ENCODE measurements around the gene LARGE1. TPM values are rescaled to one million over a fixed set of nuclear protein-coding genes. Genes with fewer than 3 reads are reported as not detected.

The LARGE1 gene
- total and polyA plus RNA-seq, 9 of the 15 experiments (the other 6 are each of a cell fraction or from before 2014, with no cell fraction given), result 0.01 to 0.66 (median 0.14) TPM; not detected in 2

DNA sequence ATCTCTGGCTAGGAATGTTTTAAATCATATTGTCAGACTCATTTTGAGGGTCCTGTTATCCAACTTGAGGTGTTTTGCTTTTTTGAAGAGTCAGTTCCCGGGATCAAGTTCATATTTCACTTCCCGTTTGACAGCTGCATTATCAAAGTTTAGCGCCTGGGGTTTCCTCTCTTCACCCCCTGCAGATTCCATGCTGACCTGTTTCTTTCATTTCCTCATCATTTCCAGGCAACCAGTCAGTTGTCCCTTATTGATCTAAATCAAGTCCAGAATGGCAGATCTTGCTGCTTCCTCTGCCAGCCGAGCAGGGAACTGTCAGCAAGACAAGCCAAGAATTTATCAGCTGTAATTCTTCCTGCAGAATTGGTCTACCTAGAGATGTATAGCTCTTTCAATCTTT is 664.5 kb downstream of the LARGE1 start:
- Histone ChIP-seq H2AFZ (ENCODE audit: low read depth, low read length) (no peak overlapping the region), H3K9ac (ENCODE audit: insufficient read depth in 1 of 2, low read depth in 2 of 2, low read length in 2 of 2) (no peak overlapping the region), H3K4me3 (no peak overlapping the region), H3K36me3 (ENCODE audit: control insufficient read depth, insufficient read depth, low read length) (no peaks in the 10 kb centered on the region), H3K4me1 (replicated peaks in 1 of 2; ENCODE audit: control insufficient read depth in 2 of 2, insufficient read depth in 2 of 2, low read length in 2 of 2) (no peaks in the 10 kb centered on the region), H3K27me3 (ENCODE audit: control insufficient read depth in 2 of 2, insufficient read depth in 2 of 2, low read length in 2 of 2) (no peaks in the 10 kb centered on the region), H3K9me1 (ENCODE audit: control insufficient read depth, insufficient read depth, low read length) (no peaks in the 10 kb centered on the region), H3K27ac (ENCODE audit: extremely low read depth, low read depth, low read length) (no peak overlapping the region), H4K20me1 (replicated peaks; ENCODE audit: control insufficient read depth, insufficient read depth, low read length) (no peaks in the 10 kb centered on the region), H3K79me2 (ENCODE audit: control insufficient read depth, insufficient read depth, low read length) (no peaks in the 10 kb centered on the region), H3K9me3 (replicated peaks; ENCODE audit: control insufficient read depth, insufficient read depth, low read depth, low read length) (no peaks in the 10 kb centered on the region), H3K4me2 (ENCODE audit: insufficient read depth, low read length) (no peak overlapping the region)
- FAIRE-seq (no peak), ATAC-seq (no peak), DNase-seq (ENCODE audit: extremely low read depth in 1 of 4, low spot score in 3 of 4) (no peak)
- intact Hi-C loops (cut with micrococcal nuclease), result no loop called here
- in situ Hi-C loops (cut with MboI), result no loop called here
- 0% methylated on average over 4 of the region's 4 CpGs for WGBS (ENCODE audit: insufficient coverage, low coverage, missing lambda C conversion rate)
- ChIA-PET CTCF (ENCODE audit: low intra/inter-chr PET ratio) (no interaction called here), POLR2A (no interaction called here)
- TF ChIP-seq, protein P1, sequence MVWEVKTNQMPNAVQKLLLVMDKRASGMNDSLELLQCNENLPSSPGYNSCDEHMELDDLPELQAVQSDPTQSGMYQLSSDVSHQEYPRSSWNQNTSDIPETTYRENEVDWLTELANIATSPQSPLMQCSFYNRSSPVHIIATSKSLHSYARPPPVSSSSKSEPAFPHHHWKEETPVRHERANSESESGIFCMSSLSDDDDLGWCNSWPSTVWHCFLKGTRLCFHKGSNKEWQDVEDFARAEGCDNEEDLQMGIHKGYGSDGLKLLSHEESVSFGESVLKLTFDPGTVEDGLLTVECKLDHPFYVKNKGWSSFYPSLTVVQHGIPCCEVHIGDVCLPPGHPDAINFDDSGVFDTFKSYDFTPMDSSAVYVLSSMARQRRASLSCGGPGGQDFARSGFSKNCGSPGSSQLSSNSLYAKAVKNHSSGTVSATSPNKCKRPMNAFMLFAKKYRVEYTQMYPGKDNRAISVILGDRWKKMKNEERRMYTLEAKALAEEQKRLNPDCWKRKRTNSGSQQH (CRISPR knock-in tag; IDR thresholded peaks at IDR 0.05), result no peak
- no TSS peak for BruUV-seq (replicated peaks)

DNA sequence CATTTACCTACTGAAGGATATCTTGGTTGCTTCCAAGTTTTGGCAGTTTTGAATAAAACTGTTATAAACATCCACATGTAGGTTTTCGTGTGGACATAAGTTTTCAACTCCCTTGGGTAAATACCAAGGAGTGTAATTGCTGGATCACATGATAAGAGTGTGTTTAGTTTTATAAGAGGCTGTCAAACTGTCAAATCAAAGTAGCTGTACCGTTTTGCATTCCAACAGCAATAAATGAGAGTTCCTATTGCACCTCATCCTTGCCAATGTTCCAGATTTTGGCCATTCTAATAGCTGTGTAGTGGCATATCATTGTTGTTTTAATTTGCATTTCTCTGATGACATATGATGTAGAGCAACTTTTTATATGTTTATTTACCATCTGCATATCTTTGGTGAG is 671.3 kb downstream of the LARGE1 start:
- Histone ChIP-seq H3K36me3 (ENCODE audit: control insufficient read depth, insufficient read depth, low read length) (no peaks in the 10 kb centered on the region), H3K9me3 (replicated peaks; ENCODE audit: control insufficient read depth, insufficient read depth, low read depth, low read length) (no peaks in the 10 kb centered on the region), H3K27me3 (ENCODE audit: control insufficient read depth in 2 of 2, insufficient read depth in 2 of 2, low read length in 2 of 2) (no peaks in the 10 kb centered on the region), H3K9me1 (ENCODE audit: control insufficient read depth, insufficient read depth, low read length) (no peaks in the 10 kb centered on the region), H3K27ac (ENCODE audit: extremely low read depth, low read depth, low read length) (no peak overlapping the region), H3K4me3 (no peak overlapping the region), H4K20me1 (replicated peaks; ENCODE audit: control insufficient read depth, insufficient read depth, low read length) (no peaks in the 10 kb centered on the region), H3K9ac (ENCODE audit: insufficient read depth in 1 of 2, low read depth in 2 of 2, low read length in 2 of 2) (no peak overlapping the region), H3K79me2 (ENCODE audit: control insufficient read depth, insufficient read depth, low read length) (no peaks in the 10 kb centered on the region), H2AFZ (ENCODE audit: low read depth, low read length) (no peak overlapping the region), H3K4me1 (replicated peaks in 1 of 2; ENCODE audit: control insufficient read depth in 2 of 2, insufficient read depth in 2 of 2, low read length in 2 of 2) (no peaks in the 10 kb centered on the region), H3K4me2 (ENCODE audit: insufficient read depth, low read length) (no peak overlapping the region)
- ATAC-seq (no peak), FAIRE-seq (no peak), DNase-seq (ENCODE audit: extremely low read depth in 1 of 4, low spot score in 3 of 4) (no peak)
- in situ Hi-C loops (cut with MboI) (no loop called here), intact Hi-C loops (cut with micrococcal nuclease) (no loop called here)
- no TSS peak for BruUV-seq (replicated peaks)
- CTCF ChIA-PET (ENCODE audit: low intra/inter-chr PET ratio), result no interaction called here
- POLR2A ChIA-PET, result no interaction called here
- 0% methylated on average over 2 of the region's 2 CpGs for WGBS (ENCODE audit: insufficient coverage, low coverage, missing lambda C conversion rate)
- no peak for TF ChIP-seq SIRT6 (IDR thresholded peaks at IDR 0.05; ENCODE audit: low read depth, low read length)
- no peak for TF ChIP-seq MCM5 (IDR thresholded peaks at IDR 0.05; ENCODE audit: low read depth)
- TF ChIP-seq, protein P2, sequence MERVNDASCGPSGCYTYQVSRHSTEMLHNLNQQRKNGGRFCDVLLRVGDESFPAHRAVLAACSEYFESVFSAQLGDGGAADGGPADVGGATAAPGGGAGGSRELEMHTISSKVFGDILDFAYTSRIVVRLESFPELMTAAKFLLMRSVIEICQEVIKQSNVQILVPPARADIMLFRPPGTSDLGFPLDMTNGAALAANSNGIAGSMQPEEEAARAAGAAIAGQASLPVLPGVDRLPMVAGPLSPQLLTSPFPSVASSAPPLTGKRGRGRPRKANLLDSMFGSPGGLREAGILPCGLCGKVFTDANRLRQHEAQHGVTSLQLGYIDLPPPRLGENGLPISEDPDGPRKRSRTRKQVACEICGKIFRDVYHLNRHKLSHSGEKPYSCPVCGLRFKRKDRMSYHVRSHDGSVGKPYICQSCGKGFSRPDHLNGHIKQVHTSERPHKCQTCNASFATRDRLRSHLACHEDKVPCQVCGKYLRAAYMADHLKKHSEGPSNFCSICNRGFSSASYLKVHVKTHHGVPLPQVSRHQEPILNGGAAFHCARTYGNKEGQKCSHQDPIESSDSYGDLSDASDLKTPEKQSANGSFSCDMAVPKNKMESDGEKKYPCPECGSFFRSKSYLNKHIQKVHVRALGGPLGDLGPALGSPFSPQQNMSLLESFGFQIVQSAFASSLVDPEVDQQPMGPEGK (CRISPR knock-in tag; IDR thresholded peaks at IDR 0.05; ENCODE audit: borderline replicate concordance), result no peak
- no peak for TF ChIP-seq RBM14 (IDR thresholded peaks at IDR 0.05; ENCODE audit: borderline replicate concordance, insufficient read depth, low read depth, low read length)
- no peak for TF ChIP-seq NR3C1 (CRISPR knock-in tag; IDR thresholded peaks at IDR 0.05)
- no peak for TF ChIP-seq NUFIP1 (IDR thresholded peaks at IDR 0.05; ENCODE audit: partially characterized antibody)
- no peak for TF ChIP-seq HDAC2 (IDR thresholded peaks at IDR 0.05)
- TF ChIP-seq, protein P3, sequence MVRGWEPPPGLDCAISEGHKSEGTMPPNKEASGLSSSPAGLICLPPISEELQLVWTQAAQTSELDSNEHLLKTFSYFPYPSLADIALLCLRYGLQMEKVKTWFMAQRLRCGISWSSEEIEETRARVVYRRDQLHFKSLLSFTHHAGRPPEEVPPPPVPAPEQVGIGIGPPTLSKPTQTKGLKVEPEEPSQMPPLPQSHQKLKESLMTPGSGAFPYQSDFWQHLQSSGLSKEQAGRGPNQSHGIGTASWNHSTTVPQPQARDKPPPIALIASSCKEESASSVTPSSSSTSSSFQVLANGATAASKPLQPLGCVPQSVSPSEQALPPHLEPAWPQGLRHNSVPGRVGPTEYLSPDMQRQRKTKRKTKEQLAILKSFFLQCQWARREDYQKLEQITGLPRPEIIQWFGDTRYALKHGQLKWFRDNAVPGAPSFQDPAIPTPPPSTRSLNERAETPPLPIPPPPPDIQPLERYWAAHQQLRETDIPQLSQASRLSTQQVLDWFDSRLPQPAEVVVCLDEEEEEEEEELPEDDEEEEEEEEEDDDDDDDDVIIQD (CRISPR knock-in tag; IDR thresholded peaks at IDR 0.05), result no peak
- TF ChIP-seq POLR3A (IDR thresholded peaks at IDR 0.05; ENCODE audit: borderline replicate concordance, extremely low read depth, insufficient read depth, insufficient read length), result no peak
- TF ChIP-seq NONO (IDR thresholded peaks at IDR 0.05; ENCODE audit: low read depth in 2 of 2, low read length in 1 of 2), result no peak
- no peak for TF ChIP-seq SMAD2 (IDR thresholded peaks at IDR 0.05; ENCODE audit: low read depth, low read length)

Data from K562 (cell line).